BJ (cell line): ENCODE results near the gene RADIL. TPM values are rescaled to one million over a fixed set of nuclear protein-coding genes. Genes with fewer than 3 reads are reported as not detected.

Experiments used
- CTCF ChIA-PET: fragments of 350-600 bp; formaldehyde crosslinking; extraction: SDS; loops from one replicate; lab custom pipeline; 2021; ENCODE audit warnings: antibody characterized with exemption, inconsistent platforms; lab: Yijun Ruan, JAX
- POLR2A ChIA-PET: fragments of 300-600 bp; sonication (Branson Sonifier 250); formaldehyde crosslinking; extraction: SDS; loops from one replicate; lab custom pipeline; 2021; ENCODE audit warnings: antibody characterized with exemption; lab: Charles Lee
- DNase-seq: peaks from one replicate; pipeline ENCODE4 v3.0.0-alpha.2; 2011; ENCODE audit warnings: low read depth
- H3K27me3 ChIP-seq: 2 replicates; pipeline ENCODE4 v1.6.0; 2011; ENCODE audit warnings: low read length; ENCODE audit not compliant: control insufficient read depth, insufficient read depth
- H3K36me3 ChIP-seq: 2 replicates; pipeline ENCODE4 v1.5.1; 2011; ENCODE audit warnings: low read length; ENCODE audit not compliant: control insufficient read depth, insufficient read depth
- H3K4me3 ChIP-seq: 2 replicates; pipeline ENCODE4 v1.5.1; 2011; ENCODE audit warnings: low read depth, mild to moderate bottlenecking, control low read depth, low read length
- polyA minus RNA-seq: library from RNA; depleted of rRNA, polyadenylated mRNA; stranded (reverse); fragments of >200 nt; gene quantifications from 2 replicates; pipeline ENCODE4 v1.2.3, GENCODE V29; 2011; rRNA and poly(A)+ RNA removed
- polyA plus RNA-seq: library from polyadenylated mRNA; depleted of rRNA; stranded (reverse); fragments of >200 nt; gene quantifications from 2 replicates; pipeline ENCODE4 v1.2.3, GENCODE V29; 2011; rRNA removed
- TF ChIP-seq, protein P1 (sequence below): IDR thresholded peaks from 2 replicates; pipeline ENCODE4 v1.5.1; 2011; ENCODE audit warnings: low read depth, mild to moderate bottlenecking, control low read depth, inconsistent platforms, low read length, moderate library complexity; ENCODE audit not compliant: insufficient read depth

Gene RADIL, protein sequence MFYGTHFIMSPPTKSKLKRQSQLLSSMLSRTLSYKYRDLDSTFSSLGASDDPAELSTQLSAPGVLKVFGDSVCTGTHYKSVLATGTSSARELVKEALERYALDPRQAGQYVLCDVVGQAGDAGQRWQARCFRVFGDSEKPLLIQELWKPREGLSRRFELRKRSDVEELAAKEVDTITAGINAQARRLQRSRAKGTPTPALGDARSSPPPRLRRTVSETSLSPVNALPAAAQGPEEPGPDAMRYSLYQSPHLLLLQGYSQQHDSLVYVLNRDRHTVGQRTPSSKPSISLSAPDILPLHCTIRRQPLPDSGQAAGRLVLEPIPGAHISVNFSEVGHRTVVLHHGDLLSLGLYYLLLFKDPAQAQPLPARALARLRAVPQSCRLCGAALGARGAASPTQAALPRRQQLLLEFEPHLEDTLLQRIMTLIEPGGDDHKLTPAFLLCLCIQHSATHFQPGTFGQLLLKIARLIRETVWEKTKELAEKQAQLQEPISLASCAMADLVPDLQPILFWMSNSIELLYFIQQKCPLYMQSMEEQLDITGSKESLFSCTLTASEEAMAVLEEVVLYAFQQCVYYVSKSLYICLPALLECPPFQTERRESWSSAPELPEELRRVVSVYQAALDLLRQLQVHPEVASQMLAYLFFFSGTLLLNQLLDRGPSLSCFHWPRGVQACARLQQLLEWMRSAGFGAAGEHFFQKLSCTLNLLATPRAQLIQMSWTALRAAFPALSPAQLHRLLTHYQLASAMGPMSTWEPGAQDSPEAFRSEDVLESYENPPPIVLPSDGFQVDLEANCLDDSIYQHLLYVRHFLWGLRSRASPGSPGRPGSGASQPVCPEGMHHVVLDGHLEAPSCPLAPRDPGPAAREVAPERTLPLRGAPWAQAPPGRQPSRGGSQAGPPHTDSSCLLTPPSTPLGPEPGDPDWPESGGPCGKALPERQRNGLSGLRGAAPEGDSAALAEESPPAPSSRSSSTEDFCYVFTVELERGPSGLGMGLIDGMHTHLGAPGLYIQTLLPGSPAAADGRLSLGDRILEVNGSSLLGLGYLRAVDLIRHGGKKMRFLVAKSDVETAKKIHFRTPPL
- polyA plus RNA-seq (1.1 and 1.2 TPM in 2 replicates), polyA minus RNA-seq (1.6 and 2.9 TPM in 2 replicates)

DNA sequence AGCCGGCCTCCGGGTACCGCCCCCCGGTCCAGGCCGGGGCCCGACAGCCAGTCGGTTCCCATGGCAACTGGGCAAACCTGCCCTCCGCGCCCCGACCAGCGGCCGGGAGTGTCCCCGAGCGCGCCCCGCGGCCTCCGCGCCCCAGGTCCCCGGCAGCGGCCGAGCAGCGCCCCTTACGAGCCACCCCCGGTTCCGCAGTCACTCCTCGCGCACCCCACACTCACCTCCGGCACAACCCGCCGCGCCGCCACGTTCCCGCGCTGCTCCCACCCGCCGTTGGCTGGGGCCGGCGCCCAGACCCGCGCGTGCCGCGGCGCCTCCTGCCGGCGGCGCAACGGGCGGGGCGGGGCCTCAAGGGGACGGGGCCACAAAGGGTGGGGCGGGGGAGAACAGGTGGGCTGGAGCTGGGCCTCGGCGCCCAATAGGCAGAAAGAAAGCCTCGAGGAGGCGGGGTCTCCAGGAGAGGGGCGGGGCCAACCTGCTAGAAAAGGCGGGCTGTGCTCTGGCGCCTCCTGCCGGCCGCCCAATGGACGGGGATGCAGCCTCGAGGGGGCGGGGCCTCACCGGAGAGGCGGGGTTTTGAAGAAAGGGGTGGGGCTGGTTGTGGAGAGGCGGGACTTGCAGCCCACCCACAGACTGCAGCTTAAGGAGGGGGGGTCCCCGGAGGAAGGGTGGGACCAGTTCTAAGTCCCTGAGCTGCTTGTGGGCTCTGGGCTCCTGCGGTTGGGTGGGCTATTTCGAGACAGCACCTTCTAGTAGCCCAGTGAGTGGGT, at the start of gene RADIL:
Gene RADIL (minus strand): TSS at position 345 of the 773 bp plus-strand sequence. CDS start 5,577 bp downstream, outside the sequence.
- Histone ChIP-seq H3K4me3 (peak within 1 kb of the TSS; percentile 51), H3K27me3 (no peaks in the 10 kb centered on the region), H3K36me3 (no peaks in the 10 kb centered on the region)
- CTCF ChIA-PET: interaction anchor here (0.6 to 6.1 kb wide), 31 partner anchors 9 to 948 kb away, joined by 3 to 38 read pairs (median 4); no protein-coding TSS in a partner anchor
- peak; percentile 44 for DNase-seq
- TF ChIP-seq, protein P1, sequence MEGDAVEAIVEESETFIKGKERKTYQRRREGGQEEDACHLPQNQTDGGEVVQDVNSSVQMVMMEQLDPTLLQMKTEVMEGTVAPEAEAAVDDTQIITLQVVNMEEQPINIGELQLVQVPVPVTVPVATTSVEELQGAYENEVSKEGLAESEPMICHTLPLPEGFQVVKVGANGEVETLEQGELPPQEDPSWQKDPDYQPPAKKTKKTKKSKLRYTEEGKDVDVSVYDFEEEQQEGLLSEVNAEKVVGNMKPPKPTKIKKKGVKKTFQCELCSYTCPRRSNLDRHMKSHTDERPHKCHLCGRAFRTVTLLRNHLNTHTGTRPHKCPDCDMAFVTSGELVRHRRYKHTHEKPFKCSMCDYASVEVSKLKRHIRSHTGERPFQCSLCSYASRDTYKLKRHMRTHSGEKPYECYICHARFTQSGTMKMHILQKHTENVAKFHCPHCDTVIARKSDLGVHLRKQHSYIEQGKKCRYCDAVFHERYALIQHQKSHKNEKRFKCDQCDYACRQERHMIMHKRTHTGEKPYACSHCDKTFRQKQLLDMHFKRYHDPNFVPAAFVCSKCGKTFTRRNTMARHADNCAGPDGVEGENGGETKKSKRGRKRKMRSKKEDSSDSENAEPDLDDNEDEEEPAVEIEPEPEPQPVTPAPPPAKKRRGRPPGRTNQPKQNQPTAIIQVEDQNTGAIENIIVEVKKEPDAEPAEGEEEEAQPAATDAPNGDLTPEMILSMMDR: peak; percentile 97
- POLR2A ChIA-PET: no interaction called here

DNA sequence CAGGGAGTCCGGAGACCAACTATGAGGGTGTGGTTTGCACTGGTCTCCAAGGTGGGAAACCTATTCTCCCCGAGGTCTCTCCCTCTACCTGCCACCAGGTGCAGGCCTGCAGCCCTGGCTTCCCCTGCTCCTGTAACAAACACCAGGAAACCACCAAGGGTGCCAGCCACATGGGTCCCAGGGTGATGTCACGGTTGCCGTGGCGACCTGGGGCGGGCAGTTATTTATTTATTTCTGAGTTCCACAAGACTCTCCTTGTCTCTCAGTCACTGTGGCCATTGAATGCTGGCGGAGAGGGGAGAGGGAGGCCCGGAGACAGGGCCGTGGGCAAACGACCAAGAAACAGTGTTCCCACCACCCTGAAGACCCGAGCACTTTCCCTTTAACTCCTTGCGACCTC, 48.4 kb upstream of the RADIL start:
- ChIA-PET CTCF (no interaction called here), POLR2A (no interaction called here)
- TF ChIP-seq, protein P1: no peak
- no peaks in the 10 kb centered on the region for H3K27me3 ChIP-seq
- DNase-seq: no peak
- H3K4me3 ChIP-seq: no peak overlapping the region
- no peaks in the 10 kb centered on the region for H3K36me3 ChIP-seq

DNA sequence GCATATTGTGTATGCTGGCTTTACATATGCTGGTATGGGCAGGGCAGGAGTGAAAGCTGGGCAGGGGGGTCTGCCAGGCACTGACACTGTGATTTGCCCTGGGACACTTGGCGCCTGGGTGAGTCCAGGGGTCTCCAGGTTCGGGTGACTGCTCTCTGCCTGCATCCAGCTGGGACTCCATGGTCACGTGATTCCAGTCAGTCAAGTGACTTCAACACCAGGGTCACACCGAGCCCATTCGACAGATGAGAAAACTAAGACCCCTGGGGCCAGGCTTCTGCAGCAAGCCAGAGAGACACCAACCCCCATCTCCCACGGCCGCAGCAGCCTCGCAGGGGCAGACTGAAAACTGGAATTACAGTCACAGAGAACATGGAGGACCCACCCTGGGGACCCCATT, 45.5 kb upstream of the RADIL start:
- H3K4me3 ChIP-seq: no peak overlapping the region
- TF ChIP-seq, protein P1: no peak
- no peak for DNase-seq
- ChIA-PET CTCF (interaction anchor here (1.4 kb wide), 1 partner anchor 45 kb away, joined by 3 read pairs; the partner anchor contains the start of gene RADIL), POLR2A (no interaction called here)
- no peaks in the 10 kb centered on the region; the same call in 1 of the 2 replicates for H3K27me3 ChIP-seq
- no peaks in the 10 kb centered on the region for H3K36me3 ChIP-seq

DNA sequence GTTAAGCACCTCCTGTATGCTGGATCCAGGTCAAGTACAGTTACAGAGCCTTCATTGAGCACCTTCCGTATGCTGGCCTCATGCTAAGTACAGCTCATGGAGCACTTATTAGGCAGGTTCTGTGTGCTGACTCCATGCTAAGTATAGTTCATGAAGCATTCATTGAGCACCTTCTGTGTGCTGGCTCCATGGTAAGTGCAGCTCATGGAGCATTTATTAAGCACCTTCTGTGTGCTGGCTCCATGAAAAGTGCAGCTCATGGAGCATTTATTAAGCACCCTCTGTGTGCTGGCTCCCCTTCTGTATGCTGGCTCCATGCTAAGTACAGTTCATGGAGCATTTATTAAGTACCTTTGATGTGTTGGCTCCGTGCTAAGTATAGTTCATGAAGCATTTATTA, 44.9 kb upstream of the RADIL start:
- Histone ChIP-seq H3K27me3 (no peaks in the 10 kb centered on the region; the same call in 1 of the 2 replicates), H3K4me3 (no peak overlapping the region), H3K36me3 (no peaks in the 10 kb centered on the region)
- ChIA-PET CTCF (interaction anchor here (1.4 kb wide), 1 partner anchor 45 kb away, joined by 3 read pairs; the partner anchor contains the start of gene RADIL), POLR2A (no interaction called here)
- no peak for DNase-seq
- TF ChIP-seq, protein P1: no peak
